HL-60 (cell line): ENCODE data around the gene ZC3H12C.

ENCODE experiments used
- DNase-seq, 2 experiments: peaks; one replicate each; pipeline ENCODE4 v3.0.0-alpha.2; 2010 to 2020; ENCODE audit warnings: low read depth in 1 of 2, low spot score in 1 of 2
- H3K27ac ChIP-seq: fragments of 250-450 bp; sonication (Bioruptor Pico); replicated peaks from 2 replicates; pipeline ENCODE4 v1.5.1; 2020; ENCODE audit warnings: mild to moderate bottlenecking, moderate library complexity
- H3K27me3 ChIP-seq: fragments of 250-450 bp; sonication (Bioruptor Pico); 2 replicates; pipeline ENCODE4 v1.5.1; 2021; ENCODE audit warnings: mild to moderate bottlenecking, moderate library complexity; ENCODE audit not compliant: insufficient read depth, poor library complexity, severe bottlenecking
- H3K4me3 ChIP-seq: replicated peaks from 2 replicates; pipeline ENCODE4 v1.5.1; 2011; ENCODE audit warnings: mild to moderate bottlenecking, control low read depth, low read length; ENCODE audit not compliant: insufficient read depth
- GABPA ChIP-seq: IDR thresholded peaks from 2 replicates; pipeline ENCODE4 v1.6.1; 2012; ENCODE audit warnings: low read depth
- POLR2AphosphoS5 ChIP-seq: IDR thresholded peaks from 2 replicates; pipeline ENCODE4 v1.6.1; 2012; ENCODE audit warnings: low read depth
- SPI1 ChIP-seq: IDR thresholded peaks from 2 replicates; pipeline ENCODE4 v1.6.1; 2012; ENCODE audit warnings: low read depth, mild to moderate bottlenecking, borderline replicate concordance
- TF ChIP-seq, protein P1 (sequence below): IDR thresholded peaks from 2 replicates; pipeline ENCODE4 v1.6.1; 2012; ENCODE audit warnings: low read depth; ENCODE audit not compliant: insufficient replicate concordance
- TF ChIP-seq, protein P2 (sequence below): IDR thresholded peaks from one replicate; pipeline ENCODE4 v1.5.1; 2011; ENCODE audit warnings: low read length, control low read depth, inconsistent platforms; ENCODE audit not compliant: insufficient read depth

Gene ZC3H12C

DNA sequence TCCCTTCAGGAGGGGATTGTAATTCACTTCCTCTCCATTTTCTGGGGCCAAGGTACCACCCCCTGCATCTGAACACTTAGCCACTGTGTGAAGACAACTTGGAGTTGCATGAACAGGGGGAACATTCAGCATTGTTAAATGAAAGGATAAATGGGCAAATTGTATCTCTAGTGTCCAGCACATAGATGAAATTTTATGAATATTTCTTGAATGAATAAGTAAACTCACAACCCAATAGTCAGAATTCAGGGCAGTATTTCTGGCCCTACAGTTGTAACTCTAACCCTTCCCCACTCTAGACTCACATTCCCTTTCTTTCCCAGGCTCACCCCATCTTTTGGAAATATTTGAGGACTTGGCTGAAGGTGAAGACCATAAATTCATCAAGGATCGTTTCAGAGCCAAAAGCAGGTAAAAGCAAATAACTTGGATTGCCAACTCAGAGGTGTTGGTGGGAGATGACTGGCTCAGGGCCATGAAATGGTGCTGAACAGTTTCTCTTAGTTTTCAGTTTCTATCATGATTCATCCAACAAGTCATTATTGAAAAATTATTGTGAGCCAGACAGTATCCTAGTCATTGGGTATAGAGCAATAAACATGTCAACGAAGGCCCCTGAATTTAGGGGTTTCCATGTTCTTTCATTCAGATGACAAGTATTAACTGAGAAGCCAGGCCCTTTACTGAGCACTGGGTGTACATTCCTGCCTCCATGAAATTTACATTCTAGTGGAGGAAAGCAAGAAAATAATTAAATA is 33.3 kb upstream of the ZC3H12C start:
- no peak overlapping the region for H3K4me3 ChIP-seq
- no peak for DNase-seq
- H3K27me3 ChIP-seq = no peaks in the 10 kb centered on the region
- TF ChIP-seq, protein P1, sequence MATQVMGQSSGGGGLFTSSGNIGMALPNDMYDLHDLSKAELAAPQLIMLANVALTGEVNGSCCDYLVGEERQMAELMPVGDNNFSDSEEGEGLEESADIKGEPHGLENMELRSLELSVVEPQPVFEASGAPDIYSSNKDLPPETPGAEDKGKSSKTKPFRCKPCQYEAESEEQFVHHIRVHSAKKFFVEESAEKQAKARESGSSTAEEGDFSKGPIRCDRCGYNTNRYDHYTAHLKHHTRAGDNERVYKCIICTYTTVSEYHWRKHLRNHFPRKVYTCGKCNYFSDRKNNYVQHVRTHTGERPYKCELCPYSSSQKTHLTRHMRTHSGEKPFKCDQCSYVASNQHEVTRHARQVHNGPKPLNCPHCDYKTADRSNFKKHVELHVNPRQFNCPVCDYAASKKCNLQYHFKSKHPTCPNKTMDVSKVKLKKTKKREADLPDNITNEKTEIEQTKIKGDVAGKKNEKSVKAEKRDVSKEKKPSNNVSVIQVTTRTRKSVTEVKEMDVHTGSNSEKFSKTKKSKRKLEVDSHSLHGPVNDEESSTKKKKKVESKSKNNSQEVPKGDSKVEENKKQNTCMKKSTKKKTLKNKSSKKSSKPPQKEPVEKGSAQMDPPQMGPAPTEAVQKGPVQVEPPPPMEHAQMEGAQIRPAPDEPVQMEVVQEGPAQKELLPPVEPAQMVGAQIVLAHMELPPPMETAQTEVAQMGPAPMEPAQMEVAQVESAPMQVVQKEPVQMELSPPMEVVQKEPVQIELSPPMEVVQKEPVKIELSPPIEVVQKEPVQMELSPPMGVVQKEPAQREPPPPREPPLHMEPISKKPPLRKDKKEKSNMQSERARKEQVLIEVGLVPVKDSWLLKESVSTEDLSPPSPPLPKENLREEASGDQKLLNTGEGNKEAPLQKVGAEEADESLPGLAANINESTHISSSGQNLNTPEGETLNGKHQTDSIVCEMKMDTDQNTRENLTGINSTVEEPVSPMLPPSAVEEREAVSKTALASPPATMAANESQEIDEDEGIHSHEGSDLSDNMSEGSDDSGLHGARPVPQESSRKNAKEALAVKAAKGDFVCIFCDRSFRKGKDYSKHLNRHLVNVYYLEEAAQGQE = no peak
- no peak for TF ChIP-seq GABPA
- no peak for TF ChIP-seq POLR2AphosphoS5
- TF ChIP-seq, protein P2, sequence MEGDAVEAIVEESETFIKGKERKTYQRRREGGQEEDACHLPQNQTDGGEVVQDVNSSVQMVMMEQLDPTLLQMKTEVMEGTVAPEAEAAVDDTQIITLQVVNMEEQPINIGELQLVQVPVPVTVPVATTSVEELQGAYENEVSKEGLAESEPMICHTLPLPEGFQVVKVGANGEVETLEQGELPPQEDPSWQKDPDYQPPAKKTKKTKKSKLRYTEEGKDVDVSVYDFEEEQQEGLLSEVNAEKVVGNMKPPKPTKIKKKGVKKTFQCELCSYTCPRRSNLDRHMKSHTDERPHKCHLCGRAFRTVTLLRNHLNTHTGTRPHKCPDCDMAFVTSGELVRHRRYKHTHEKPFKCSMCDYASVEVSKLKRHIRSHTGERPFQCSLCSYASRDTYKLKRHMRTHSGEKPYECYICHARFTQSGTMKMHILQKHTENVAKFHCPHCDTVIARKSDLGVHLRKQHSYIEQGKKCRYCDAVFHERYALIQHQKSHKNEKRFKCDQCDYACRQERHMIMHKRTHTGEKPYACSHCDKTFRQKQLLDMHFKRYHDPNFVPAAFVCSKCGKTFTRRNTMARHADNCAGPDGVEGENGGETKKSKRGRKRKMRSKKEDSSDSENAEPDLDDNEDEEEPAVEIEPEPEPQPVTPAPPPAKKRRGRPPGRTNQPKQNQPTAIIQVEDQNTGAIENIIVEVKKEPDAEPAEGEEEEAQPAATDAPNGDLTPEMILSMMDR = no peak
- TF ChIP-seq SPI1 = no peak
- no peak overlapping the region for H3K27ac ChIP-seq

DNA sequence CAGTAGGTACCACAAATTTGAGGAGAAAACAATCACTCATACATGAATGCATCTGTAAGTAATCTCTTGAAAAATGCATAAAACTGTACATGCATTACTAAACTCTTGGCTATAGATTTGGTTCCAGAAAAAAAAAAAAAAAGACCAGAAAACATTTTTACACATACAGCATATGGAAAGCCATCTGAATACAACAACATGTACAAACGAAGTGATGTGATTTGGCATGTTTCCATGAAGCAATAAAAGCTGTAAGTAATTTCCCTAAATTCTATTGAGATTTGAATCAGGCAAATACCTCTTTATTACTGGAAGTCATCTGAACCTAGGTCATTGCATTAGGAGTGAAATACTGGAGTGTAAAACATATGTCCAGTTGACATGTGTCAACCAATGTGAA is 31.9 kb upstream of the ZC3H12C start:
- no peak for DNase-seq

DNA sequence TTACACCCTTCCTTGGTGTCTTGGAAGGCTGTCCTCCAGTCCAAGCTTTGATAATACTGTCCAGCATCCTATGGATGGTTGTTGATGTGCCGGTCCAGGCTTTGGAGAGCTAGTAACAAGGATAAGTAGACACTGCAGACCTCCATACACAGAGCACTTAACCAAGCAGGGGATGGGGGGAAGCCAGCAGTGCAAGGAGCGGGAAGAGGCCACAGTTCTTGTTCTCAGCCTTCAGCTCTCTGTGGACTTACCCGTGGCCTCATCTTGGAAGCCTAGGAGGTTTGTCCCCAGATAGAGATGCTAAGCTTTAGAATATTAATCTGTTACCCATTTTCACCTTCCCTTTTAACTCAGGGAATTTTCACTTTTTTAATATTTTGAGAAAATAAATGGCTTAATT is 30.9 kb upstream of the ZC3H12C start:
- no peak overlapping the region for H3K27ac ChIP-seq
- no peak for DNase-seq
- TF ChIP-seq GABPA (no peak), POLR2AphosphoS5 (no peak), SPI1 (no peak)
- TF ChIP-seq, protein P2 = no peak

More for the DNA sequence above, 31.9 kb upstream of the ZC3H12C start:
- H3K4me3 ChIP-seq = no peak overlapping the region
- H3K27ac ChIP-seq = no peak overlapping the region
- TF ChIP-seq, protein P1 = no peak
- TF ChIP-seq, protein P2 = no peak
- no peak for TF ChIP-seq GABPA
- no peak for TF ChIP-seq POLR2AphosphoS5
- no peak for TF ChIP-seq SPI1
- H3K27me3 ChIP-seq = no peaks in the 10 kb centered on the region

DNA sequence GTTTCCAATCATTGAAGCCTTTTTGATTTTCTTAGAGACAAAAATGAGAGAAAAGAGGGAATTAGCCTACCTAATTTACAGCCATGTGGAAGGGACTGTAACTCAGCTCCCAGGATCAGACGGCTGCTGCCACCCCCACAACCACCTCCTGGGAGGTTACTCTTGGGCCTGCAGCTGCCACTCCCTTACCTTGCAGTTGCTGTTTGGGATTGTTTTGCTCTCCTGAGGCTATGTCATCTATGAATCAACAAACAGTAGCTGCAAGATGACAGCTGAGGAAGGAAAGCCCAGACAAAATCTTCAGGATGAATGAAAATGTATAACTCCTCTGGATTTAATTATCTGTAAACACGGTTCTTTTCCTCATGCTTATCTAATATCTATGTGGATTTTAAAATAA is 28.0 kb upstream of the ZC3H12C start:
- Histone ChIP-seq H3K27ac (no peak overlapping the region), H3K4me3 (no peak overlapping the region), H3K27me3 (no peaks in the 10 kb centered on the region)
- no peak for DNase-seq
- TF ChIP-seq, protein P2 = no peak
- TF ChIP-seq POLR2AphosphoS5 (no peak), SPI1 (no peak), GABPA (no peak)
- TF ChIP-seq, protein P1 = no peak

More for the DNA sequence above, 30.9 kb upstream of the ZC3H12C start:
- Histone ChIP-seq H3K27me3 (no peaks in the 10 kb centered on the region), H3K4me3 (no peak overlapping the region)
